Ishikawa (cell line): ENCODE results near the gene PTK6.

ENCODE experiments used
- CEBPB ChIP-seq: IDR thresholded peaks from 2 replicates; pipeline ENCODE4 v1.6.1; 2012
- CREB1 ChIP-seq: IDR thresholded peaks from 2 replicates; pipeline ENCODE4 v1.6.1; 2012; ENCODE audit warnings: low read depth
- EGR1 ChIP-seq: IDR thresholded peaks from 2 replicates; pipeline ENCODE4 v1.6.1; 2012
- EP300 ChIP-seq: IDR thresholded peaks from 2 replicates; pipeline ENCODE4 v1.6.1; 2012; ENCODE audit warnings: borderline replicate concordance
- FOXM1 ChIP-seq: IDR thresholded peaks from 2 replicates; pipeline ENCODE4 v1.6.1; 2012; ENCODE audit warnings: low read depth, borderline replicate concordance
- MAX ChIP-seq: IDR thresholded peaks from 2 replicates; pipeline ENCODE4 v1.6.1; 2012
- NFIC ChIP-seq: IDR thresholded peaks from 2 replicates; pipeline ENCODE4 v1.6.1; 2012
- RAD21 ChIP-seq: IDR thresholded peaks from 2 replicates; pipeline ENCODE4 v1.6.1; 2012; ENCODE audit warnings: low read depth
- REST ChIP-seq: IDR thresholded peaks from 2 replicates; pipeline ENCODE4 v1.6.1; 2012; ENCODE audit warnings: low read depth, mild to moderate bottlenecking
- TAF1 ChIP-seq: IDR thresholded peaks from 2 replicates; pipeline ENCODE4 v1.6.1; 2012; ENCODE audit warnings: low read depth, mild to moderate bottlenecking
- TCF12 ChIP-seq: IDR thresholded peaks from 2 replicates; pipeline ENCODE4 v1.6.1; 2012; ENCODE audit warnings: low read depth
- TEAD4 ChIP-seq: IDR thresholded peaks from 2 replicates; pipeline ENCODE4 v1.6.1; 2012
- USF1 ChIP-seq: IDR thresholded peaks from 2 replicates; pipeline ENCODE4 v1.6.1; 2012
- YY1 ChIP-seq: IDR thresholded peaks from 2 replicates; pipeline ENCODE4 v1.6.1; 2012; ENCODE audit warnings: low read depth
- ZBTB7A ChIP-seq: IDR thresholded peaks from 2 replicates; pipeline ENCODE4 v1.6.1; 2012; ENCODE audit warnings: low read depth

Gene PTK6

GRCh38 chr20:63546256-63546955, 9.2 kb upstream of the PTK6 start:
- TF ChIP-seq EP300 (peak; percentile 49; the same call in 1 of the 2 replicates), TCF12 (peak; percentile 57; the same call in 1 of the 2 replicates), FOXM1 (no peak)

GRCh38 chr20:63545814-63546213, 8.6 kb upstream of the PTK6 start:
- TF ChIP-seq FOXM1 (no peak), CEBPB (no peak), USF1 (no peak), TEAD4 (no peak), YY1 (no peak)

- no peak for TF ChIP-seq REST
- peak; percentile 71 for TF ChIP-seq TEAD4
- no peak for TF ChIP-seq EGR1
- TF ChIP-seq YY1, result no peak
- peak; percentile 83 for TF ChIP-seq EP300
- no peak for TF ChIP-seq MAX
- TF ChIP-seq CREB1, result no peak
- peak; percentile 89 for TF ChIP-seq TCF12
- TF ChIP-seq RAD21, result no peak
- no peak for TF ChIP-seq TAF1
- peak; percentile 85 for TF ChIP-seq ZBTB7A
- no peak for TF ChIP-seq CEBPB
- 0 out of 2 replicates have a peak, but pooled peaks have one; percentile 20 for TF ChIP-seq FOXM1
- no peak for TF ChIP-seq USF1
- TF ChIP-seq NFIC, result no peak; the same call in 1 of the 2 replicates
These were observed 7.9 kb upstream of the PTK6 start for GRCh38 chr20:63544958-63545516.

- TF ChIP-seq TEAD4, result no peak
- TF ChIP-seq MAX, result no peak
- no peak for TF ChIP-seq EGR1
- no peak for TF ChIP-seq NFIC
- no peak for TF ChIP-seq TCF12
- no peak for TF ChIP-seq TAF1
- TF ChIP-seq CEBPB, result no peak
- no peak for TF ChIP-seq USF1
- no peak; the same call in 1 of the 2 replicates for TF ChIP-seq ZBTB7A
- no peak for TF ChIP-seq REST
- TF ChIP-seq CREB1, result no peak
- TF ChIP-seq RAD21, result no peak
- TF ChIP-seq YY1, result no peak
- no peak for TF ChIP-seq FOXM1
- TF ChIP-seq EP300, result no peak
These were observed 7.2 kb upstream of the PTK6 start for GRCh38 chr20:63544241-63544957.

- TF ChIP-seq EGR1 (no peak), TEAD4 (no peak), USF1 (no peak), FOXM1 (no peak), RAD21 (no peak), ZBTB7A (no peak), TCF12 (no peak), YY1 (no peak), CREB1 (no peak), EP300 (no peak), MAX (no peak), CEBPB (no peak), TAF1 (no peak), REST (no peak), NFIC (no peak)
These were observed 6.6 kb upstream of the PTK6 start for GRCh38 chr20:63543733-63544132.
